A549 (cell line): ENCODE results near the gene MEST.

Source experiments
- EHMT2 ChIP-seq: fragments of 200-600 bp; sonication (generic); IDR thresholded peaks from 2 replicates; pipeline ENCODE4 v1.6.1; 2016; ENCODE audit warnings: antibody characterized with exemption, low read depth, mild to moderate bottlenecking, moderate library complexity
- EP300 ChIP-seq, 2 experiments: fragments of >200 bp; sonication (Bioruptor Twin); formaldehyde crosslinking; IDR thresholded peaks; 2 replicates in 1 of 2; 3 replicates in 1 of 2; pipeline ENCODE4 v1.6.1; 2016 to 2017
- HDAC2 ChIP-seq: fragments of 200-600 bp; sonication (generic); IDR thresholded peaks from 2 replicates; pipeline ENCODE4 v1.6.1; 2016
- KDM5A ChIP-seq: fragments of 200-600 bp; sonication (generic); IDR thresholded peaks from 2 replicates; pipeline ENCODE4 v1.6.1; 2016; ENCODE audit warnings: antibody characterized with exemption, mild to moderate bottlenecking
- POLR2A ChIP-seq: IDR thresholded peaks from 2 replicates; pipeline ENCODE4 v1.6.1; 2012; ENCODE audit warnings: mild to moderate bottlenecking, low read length
- RFX5 ChIP-seq: fragments of 450-650 bp; IDR thresholded peaks from 2 replicates; pipeline ENCODE4 v1.7.1; 2014; ENCODE audit warnings: antibody characterized with exemption, mild to moderate bottlenecking, moderate library complexity
- SREBF2 ChIP-seq: fragments of 450-650 bp; IDR thresholded peaks from 2 replicates; pipeline ENCODE4 v1.6.1; 2014; ENCODE audit warnings: mild to moderate bottlenecking, moderate library complexity
- ZSCAN20 ChIP-seq: fragments of 250-450 bp; sonication (Bioruptor Pico); IDR thresholded peaks from 2 replicates; pipeline ENCODE4 v1.8.0; 2022; ENCODE audit warnings: mild to moderate bottlenecking, moderate library complexity
- TF ChIP-seq, protein P1 (sequence below): IDR thresholded peaks from 2 replicates; pipeline ENCODE4 v1.6.1; 2012
- TF ChIP-seq, protein P2 (sequence below): fragments of >200 bp; sonication (Bioruptor Twin); formaldehyde crosslinking; IDR thresholded peaks from 3 replicates; pipeline ENCODE4 v1.5.1; 2016
- TF ChIP-seq, protein P3 (sequence below): fragments of 150-350 bp; IDR thresholded peaks from 2 replicates; pipeline ENCODE4 v1.6.1; 2014; ENCODE audit warnings: low read depth, mild to moderate bottlenecking, low read length

DNA sequence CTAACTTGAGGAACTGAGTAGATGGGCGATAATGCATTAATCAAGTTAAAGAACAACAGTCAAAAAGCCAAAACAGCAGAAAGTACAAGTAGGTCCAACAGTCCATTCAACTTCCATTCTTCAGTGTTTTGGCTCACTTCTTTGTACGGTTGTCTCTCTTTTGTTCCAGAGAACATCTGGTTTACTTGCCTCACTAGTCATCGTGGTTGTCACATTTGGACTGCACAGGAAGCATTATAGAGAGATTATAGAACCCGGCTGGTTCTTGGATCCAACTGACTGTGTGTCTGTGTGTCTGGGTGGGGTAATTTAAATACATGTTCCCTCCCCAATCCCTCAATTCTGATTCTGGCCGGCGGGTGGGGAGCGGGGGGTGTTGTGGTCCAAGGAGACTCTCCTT lies 49.3 kb upstream of the MEST start:
- TF ChIP-seq ZSCAN20 (no peak), HDAC2 (no peak), POLR2A (no peak), KDM5A (no peak), RFX5 (no peak), EP300 (IDR thresholded peaks at IDR 0.05) (no peak), EHMT2 (no peak), SREBF2 (no peak)
- TF ChIP-seq, protein P1, sequence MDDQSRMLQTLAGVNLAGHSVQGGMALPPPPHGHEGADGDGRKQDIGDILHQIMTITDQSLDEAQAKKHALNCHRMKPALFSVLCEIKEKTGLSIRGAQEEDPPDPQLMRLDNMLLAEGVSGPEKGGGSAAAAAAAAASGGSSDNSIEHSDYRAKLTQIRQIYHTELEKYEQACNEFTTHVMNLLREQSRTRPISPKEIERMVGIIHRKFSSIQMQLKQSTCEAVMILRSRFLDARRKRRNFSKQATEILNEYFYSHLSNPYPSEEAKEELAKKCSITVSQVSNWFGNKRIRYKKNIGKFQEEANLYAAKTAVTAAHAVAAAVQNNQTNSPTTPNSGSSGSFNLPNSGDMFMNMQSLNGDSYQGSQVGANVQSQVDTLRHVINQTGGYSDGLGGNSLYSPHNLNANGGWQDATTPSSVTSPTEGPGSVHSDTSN, result no peak
- TF ChIP-seq, protein P2, sequence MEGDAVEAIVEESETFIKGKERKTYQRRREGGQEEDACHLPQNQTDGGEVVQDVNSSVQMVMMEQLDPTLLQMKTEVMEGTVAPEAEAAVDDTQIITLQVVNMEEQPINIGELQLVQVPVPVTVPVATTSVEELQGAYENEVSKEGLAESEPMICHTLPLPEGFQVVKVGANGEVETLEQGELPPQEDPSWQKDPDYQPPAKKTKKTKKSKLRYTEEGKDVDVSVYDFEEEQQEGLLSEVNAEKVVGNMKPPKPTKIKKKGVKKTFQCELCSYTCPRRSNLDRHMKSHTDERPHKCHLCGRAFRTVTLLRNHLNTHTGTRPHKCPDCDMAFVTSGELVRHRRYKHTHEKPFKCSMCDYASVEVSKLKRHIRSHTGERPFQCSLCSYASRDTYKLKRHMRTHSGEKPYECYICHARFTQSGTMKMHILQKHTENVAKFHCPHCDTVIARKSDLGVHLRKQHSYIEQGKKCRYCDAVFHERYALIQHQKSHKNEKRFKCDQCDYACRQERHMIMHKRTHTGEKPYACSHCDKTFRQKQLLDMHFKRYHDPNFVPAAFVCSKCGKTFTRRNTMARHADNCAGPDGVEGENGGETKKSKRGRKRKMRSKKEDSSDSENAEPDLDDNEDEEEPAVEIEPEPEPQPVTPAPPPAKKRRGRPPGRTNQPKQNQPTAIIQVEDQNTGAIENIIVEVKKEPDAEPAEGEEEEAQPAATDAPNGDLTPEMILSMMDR, result no peak
- TF ChIP-seq, protein P3, sequence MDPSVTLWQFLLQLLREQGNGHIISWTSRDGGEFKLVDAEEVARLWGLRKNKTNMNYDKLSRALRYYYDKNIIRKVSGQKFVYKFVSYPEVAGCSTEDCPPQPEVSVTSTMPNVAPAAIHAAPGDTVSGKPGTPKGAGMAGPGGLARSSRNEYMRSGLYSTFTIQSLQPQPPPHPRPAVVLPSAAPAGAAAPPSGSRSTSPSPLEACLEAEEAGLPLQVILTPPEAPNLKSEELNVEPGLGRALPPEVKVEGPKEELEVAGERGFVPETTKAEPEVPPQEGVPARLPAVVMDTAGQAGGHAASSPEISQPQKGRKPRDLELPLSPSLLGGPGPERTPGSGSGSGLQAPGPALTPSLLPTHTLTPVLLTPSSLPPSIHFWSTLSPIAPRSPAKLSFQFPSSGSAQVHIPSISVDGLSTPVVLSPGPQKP, result no peak
